ENCODE data around the gene AMFR. TPM values are rescaled to one million over a fixed set of nuclear protein-coding genes. Genes with fewer than 3 reads are reported as not detected.

AMFR gene
- total RNA-seq, 4 donors from 2014 or later = 110 to 130 (median 126) TPM

- no peaks in the 10 kb centered on the region for H3K27me3 ChIP-seq
- H3K4me1 ChIP-seq = peaks cover 45% of the 10 kb centered on the region
- no peak for TF ChIP-seq EP300 (IDR thresholded peaks at IDR 0.05)
- TF ChIP-seq POLR2AphosphoS5 (IDR thresholded peaks at IDR 0.05) = no peak
- TF ChIP-seq POLR2A (IDR thresholded peaks at IDR 0.05) = no peak
- no peak for TF ChIP-seq CTCF (IDR thresholded peaks at IDR 0.05)
- H3K27ac ChIP-seq = peak overlapping the region; percentile 93
- 2% methylated on average over 16 of the region's 16 CpGs for WGBS
- H3K9me3 ChIP-seq = no peaks in the 10 kb centered on the region
- H3K36me3 ChIP-seq = no peaks in the 10 kb centered on the region
- H3K4me3 ChIP-seq = peak overlapping the region; percentile 98
- no peak for DNase-seq (ENCODE audit: low spot score in 2 of 2)
Observed at GRCh38 chr16:56424404-56424764, 961 bp downstream of the AMFR start.

- peak overlapping the region; percentile 93 for H3K27ac ChIP-seq
- WGBS = 24% methylated on average over 7 of the region's 7 CpGs
- no peaks in the 10 kb centered on the region for H3K27me3 ChIP-seq
- peaks cover 45% of the 10 kb centered on the region for H3K4me1 ChIP-seq
- H3K4me3 ChIP-seq = peak overlapping the region; percentile 98
- H3K36me3 ChIP-seq = no peaks in the 10 kb centered on the region
- no peak for DNase-seq (ENCODE audit: low spot score in 2 of 2)
- no peaks in the 10 kb centered on the region for H3K9me3 ChIP-seq
- no peak for TF ChIP-seq CTCF (IDR thresholded peaks at IDR 0.05)
- TF ChIP-seq POLR2AphosphoS5 (IDR thresholded peaks at IDR 0.05) = no peak
- TF ChIP-seq EP300 (IDR thresholded peaks at IDR 0.05) = no peak
- TF ChIP-seq POLR2A (IDR thresholded peaks at IDR 0.05) = no peak
Observed at GRCh38 chr16:56423584-56424403, 1.6 kb downstream of the AMFR start.

- Histone ChIP-seq H3K9me3 (no peaks in the 10 kb centered on the region), H3K27ac (no peak overlapping the region), H3K36me3 (no peaks in the 10 kb centered on the region), H3K4me3 (no peak overlapping the region), H3K4me1 (peaks cover 45% of the 10 kb centered on the region), H3K27me3 (no peaks in the 10 kb centered on the region)
- no peak for TF ChIP-seq CTCF (IDR thresholded peaks at IDR 0.05)
- no peak for TF ChIP-seq POLR2A (IDR thresholded peaks at IDR 0.05)
- TF ChIP-seq POLR2AphosphoS5 (IDR thresholded peaks at IDR 0.05) = no peak
- no peak for TF ChIP-seq EP300 (IDR thresholded peaks at IDR 0.05)
- 64% methylated on average over 4 of the region's 4 CpGs for WGBS
- no peak for DNase-seq (ENCODE audit: low spot score in 2 of 2)
Observed at GRCh38 chr16:56422896-56423441, 2.4 kb downstream of the AMFR start.

GRCh38 chr16:56421976-56422669, 3.2 kb downstream of the AMFR start:
- H3K9me3 ChIP-seq = no peaks in the 10 kb centered on the region
- H3K36me3 ChIP-seq = no peaks in the 10 kb centered on the region
- H3K27me3 ChIP-seq = no peaks in the 10 kb centered on the region
- H3K4me1 ChIP-seq = peaks cover 45% of the 10 kb centered on the region
- no peak for TF ChIP-seq POLR2AphosphoS5 (IDR thresholded peaks at IDR 0.05)
- TF ChIP-seq CTCF (IDR thresholded peaks at IDR 0.05) = no peak
- TF ChIP-seq EP300 (IDR thresholded peaks at IDR 0.05) = no peak
- no peak for TF ChIP-seq POLR2A (IDR thresholded peaks at IDR 0.05)
- H3K27ac ChIP-seq = no peak overlapping the region
- DNase-seq (ENCODE audit: low spot score in 2 of 2) = no peak
- whole genome bisulfite sequencing = 84% methylated on average over 5 of the region's 5 CpGs
- H3K4me3 ChIP-seq = no peak overlapping the region

- Histone ChIP-seq H3K36me3 (no peaks in the 10 kb centered on the region), H3K27ac (no peak overlapping the region), H3K4me3 (no peak overlapping the region), H3K9me3 (no peaks in the 10 kb centered on the region), H3K4me1 (peaks cover 44% of the 10 kb centered on the region), H3K27me3 (no peaks in the 10 kb centered on the region)
- TF ChIP-seq CTCF (IDR thresholded peaks at IDR 0.05) (no peak), POLR2A (IDR thresholded peaks at IDR 0.05) (no peak), POLR2AphosphoS5 (IDR thresholded peaks at IDR 0.05) (no peak), EP300 (IDR thresholded peaks at IDR 0.05) (no peak)
- 86% methylated on average over 2 of the region's 2 CpGs for WGBS
- no peak for DNase-seq (ENCODE audit: low spot score in 2 of 2)
Observed at GRCh38 chr16:56421313-56421712, 4.0 kb downstream of the AMFR start.

All from suprapubic skin (tissue), 4 donors.